ENCODE data around the gene PDK2. TPM values are rescaled to one million over a fixed set of nuclear protein-coding genes. Genes with fewer than 3 reads are reported as not detected.

PDK2 gene
- total RNA-seq, 1 donor from 2014 or later = 12.6 TPM

DNA sequence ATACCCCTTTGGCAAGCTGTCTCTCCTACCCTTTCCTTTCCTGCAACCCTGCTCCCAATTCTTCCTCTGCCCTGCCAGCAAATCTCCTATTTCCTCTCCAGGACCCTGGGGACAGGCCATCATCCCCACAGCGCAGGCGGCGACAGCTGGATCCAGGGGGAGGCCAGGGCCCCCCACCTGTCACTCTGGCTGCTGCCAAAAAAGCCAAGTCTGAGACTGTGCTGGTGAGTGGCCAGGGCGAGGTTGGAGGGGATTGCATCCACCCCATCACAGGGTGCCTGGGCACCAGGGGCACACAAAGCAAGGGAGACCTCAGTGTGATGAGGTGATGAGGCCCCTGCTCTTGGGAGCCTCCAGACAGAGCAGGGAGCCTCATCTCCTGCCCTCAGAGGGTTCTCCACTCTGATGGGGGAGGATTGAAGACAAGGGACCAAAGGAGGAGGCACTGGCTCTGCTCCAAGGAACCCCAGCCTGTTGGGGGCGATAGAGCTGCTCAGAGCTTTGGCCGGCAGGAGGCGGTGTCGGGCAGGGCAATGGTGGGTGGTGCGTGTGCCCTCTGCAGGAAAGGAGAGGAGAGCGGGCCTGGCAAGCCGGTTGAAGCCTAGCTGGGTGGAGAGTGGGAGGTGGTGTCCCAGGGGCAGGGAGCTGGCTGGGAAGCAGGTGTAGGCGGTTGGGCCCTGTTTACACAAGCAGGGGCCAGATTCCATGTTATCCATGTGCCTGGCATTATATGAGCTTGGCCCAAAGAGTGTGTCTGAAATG is 15.6 kb upstream of the PDK2 start:
- TF ChIP-seq, protein P1, sequence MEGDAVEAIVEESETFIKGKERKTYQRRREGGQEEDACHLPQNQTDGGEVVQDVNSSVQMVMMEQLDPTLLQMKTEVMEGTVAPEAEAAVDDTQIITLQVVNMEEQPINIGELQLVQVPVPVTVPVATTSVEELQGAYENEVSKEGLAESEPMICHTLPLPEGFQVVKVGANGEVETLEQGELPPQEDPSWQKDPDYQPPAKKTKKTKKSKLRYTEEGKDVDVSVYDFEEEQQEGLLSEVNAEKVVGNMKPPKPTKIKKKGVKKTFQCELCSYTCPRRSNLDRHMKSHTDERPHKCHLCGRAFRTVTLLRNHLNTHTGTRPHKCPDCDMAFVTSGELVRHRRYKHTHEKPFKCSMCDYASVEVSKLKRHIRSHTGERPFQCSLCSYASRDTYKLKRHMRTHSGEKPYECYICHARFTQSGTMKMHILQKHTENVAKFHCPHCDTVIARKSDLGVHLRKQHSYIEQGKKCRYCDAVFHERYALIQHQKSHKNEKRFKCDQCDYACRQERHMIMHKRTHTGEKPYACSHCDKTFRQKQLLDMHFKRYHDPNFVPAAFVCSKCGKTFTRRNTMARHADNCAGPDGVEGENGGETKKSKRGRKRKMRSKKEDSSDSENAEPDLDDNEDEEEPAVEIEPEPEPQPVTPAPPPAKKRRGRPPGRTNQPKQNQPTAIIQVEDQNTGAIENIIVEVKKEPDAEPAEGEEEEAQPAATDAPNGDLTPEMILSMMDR (IDR thresholded peaks at IDR 0.05) = peak; percentile 50
- TF ChIP-seq EZH2 (IDR thresholded peaks at IDR 0.05) = no peak
- no peaks in the 10 kb centered on the region for H4K20me1 ChIP-seq (ENCODE audit: low read depth)
- DNase-seq (ENCODE audit: low spot score) = peak; percentile 45
- no peak overlapping the region for H3K27ac Mint-ChIP-seq
- H3K79me2 ChIP-seq (ENCODE audit: low read depth) = no peaks in the 10 kb centered on the region
- H3K4me3 ChIP-seq = no peak overlapping the region
- H3K36me3 ChIP-seq = no peaks in the 10 kb centered on the region
- H3K27me3 ChIP-seq = no peaks in the 10 kb centered on the region
- no peak overlapping the region for H3K4me2 ChIP-seq
- H2AFZ ChIP-seq (replicated peaks) = no peak overlapping the region
- no peak overlapping the region for H3K4me3 Mint-ChIP-seq
- H3K27me3 Mint-ChIP-seq (ENCODE audit: insufficient read depth, low read depth) = peaks cover 3% of the 10 kb centered on the region
- peaks cover 2% of the 10 kb centered on the region for H3K4me1 Mint-ChIP-seq
- H3K9me3 ChIP-seq (ENCODE audit: low read depth) = no peaks in the 10 kb centered on the region
- H3K27ac ChIP-seq = no peak overlapping the region
- no peaks in the 10 kb centered on the region for H3K36me3 Mint-ChIP-seq
- peaks cover 2% of the 10 kb centered on the region for H3F3A ChIP-seq (ENCODE audit: low read depth)
- no peaks in the 10 kb centered on the region for H3K9me3 Mint-ChIP-seq
- no peak overlapping the region for H3K9ac ChIP-seq
- H3K4me1 ChIP-seq = no peaks in the 10 kb centered on the region

DNA sequence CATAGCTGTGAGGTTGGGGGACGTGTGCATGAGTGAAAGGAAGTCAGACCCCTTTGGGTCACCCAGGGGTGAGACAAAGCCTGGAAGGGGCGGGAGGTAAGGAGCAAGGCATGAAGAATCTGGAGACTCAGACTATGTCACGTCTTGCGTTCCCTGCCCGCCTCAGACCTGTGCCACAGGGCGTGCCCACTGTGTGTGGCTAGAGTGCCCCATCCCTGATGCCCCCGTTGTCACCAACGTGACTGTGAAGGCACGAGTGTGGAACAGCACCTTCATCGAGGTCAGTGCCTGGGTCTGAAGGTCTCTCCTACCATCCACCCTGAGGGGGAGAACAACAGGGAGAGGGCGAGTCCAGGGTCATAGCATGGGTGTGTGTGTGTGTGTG is 15.1 kb upstream of the PDK2 start:
- no peaks in the 10 kb centered on the region for H3K36me3 Mint-ChIP-seq

DNA sequence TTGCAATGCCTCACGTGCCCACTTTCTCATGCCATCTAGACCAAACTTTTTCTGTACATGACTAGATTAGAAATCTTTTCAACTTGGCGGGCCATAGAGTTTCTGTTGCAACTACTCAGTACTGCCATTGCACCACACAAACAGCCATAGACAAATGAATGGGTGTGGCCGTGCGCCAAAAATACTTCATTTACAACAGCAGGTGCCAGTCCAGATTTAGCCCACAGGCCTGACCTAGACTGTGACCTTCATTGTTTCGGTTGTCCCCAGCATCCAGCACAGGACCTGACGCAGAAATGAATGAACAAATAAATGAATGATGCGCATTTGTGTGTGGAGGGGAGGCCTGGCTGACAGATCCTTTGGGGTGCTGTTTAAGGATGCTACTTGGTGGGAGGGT is 14.3 kb upstream of the PDK2 start:
- H3K27ac ChIP-seq = no peak overlapping the region
- H3K4me1 ChIP-seq = no peaks in the 10 kb centered on the region
- peaks cover 3% of the 10 kb centered on the region for H3K27me3 Mint-ChIP-seq (ENCODE audit: insufficient read depth, low read depth)
- DNase-seq (ENCODE audit: low spot score) = no peak
- no peak overlapping the region for H3K4me3 ChIP-seq
- no peaks in the 10 kb centered on the region for H3K79me2 ChIP-seq (ENCODE audit: low read depth)
- H3K9me3 ChIP-seq (ENCODE audit: low read depth) = no peaks in the 10 kb centered on the region
- H3K27ac Mint-ChIP-seq = no peak overlapping the region
- no peak overlapping the region for H3K4me2 ChIP-seq
- H3K9ac ChIP-seq = no peak overlapping the region
- H3K36me3 Mint-ChIP-seq = no peaks in the 10 kb centered on the region
- H3K27me3 ChIP-seq = no peaks in the 10 kb centered on the region
- H3K4me3 Mint-ChIP-seq = no peak overlapping the region
- no peaks in the 10 kb centered on the region for H4K20me1 ChIP-seq (ENCODE audit: low read depth)
- no peak overlapping the region for H2AFZ ChIP-seq (replicated peaks)
- H3K36me3 ChIP-seq = no peaks in the 10 kb centered on the region
- no peaks in the 10 kb centered on the region for H3K9me3 Mint-ChIP-seq
- peaks cover 10% of the 10 kb centered on the region for H3F3A ChIP-seq (ENCODE audit: low read depth)
- TF ChIP-seq, protein P1 (IDR thresholded peaks at IDR 0.05) = no peak
- TF ChIP-seq EZH2 (IDR thresholded peaks at IDR 0.05) (no peak), EZH2phosphoT487 (IDR thresholded peaks at IDR 0.05) (no peak)
- H3K4me1 Mint-ChIP-seq = peaks cover under 1% of the 10 kb centered on the region

More for the DNA sequence above, 15.1 kb upstream of the PDK2 start:
- no peak overlapping the region for H3K27ac Mint-ChIP-seq
- no peak for DNase-seq (ENCODE audit: low spot score)
- Histone ChIP-seq H3K27me3 (no peaks in the 10 kb centered on the region), H3K9ac (no peak overlapping the region), H3K36me3 (no peaks in the 10 kb centered on the region), H3K79me2 (ENCODE audit: low read depth) (no peaks in the 10 kb centered on the region), H3K4me3 (no peak overlapping the region), H3K4me2 (no peak overlapping the region), H4K20me1 (ENCODE audit: low read depth) (no peaks in the 10 kb centered on the region), H3K4me1 (no peaks in the 10 kb centered on the region), H3F3A (ENCODE audit: low read depth) (peaks cover 6% of the 10 kb centered on the region), H3K27ac (no peak overlapping the region), H2AFZ (replicated peaks) (no peak overlapping the region), H3K9me3 (ENCODE audit: low read depth) (no peaks in the 10 kb centered on the region)
- peak overlapping the region; percentile 59 for H3K4me3 Mint-ChIP-seq
- H3K9me3 Mint-ChIP-seq = no peaks in the 10 kb centered on the region
- peaks cover 2% of the 10 kb centered on the region for H3K4me1 Mint-ChIP-seq
- H3K27me3 Mint-ChIP-seq (ENCODE audit: insufficient read depth, low read depth) = peaks cover 3% of the 10 kb centered on the region
- TF ChIP-seq EZH2phosphoT487 (IDR thresholded peaks at IDR 0.05) (no peak), EZH2 (IDR thresholded peaks at IDR 0.05) (no peak)
- TF ChIP-seq, protein P1 (IDR thresholded peaks at IDR 0.05) = no peak

Data from neural progenitor cell (in vitro differentiated cells).